PFSK-1 (cell line): ENCODE measurements around the gene PPM1A.

Experiments
- FOXP2 ChIP-seq: optimal IDR thresholded peaks from 2 replicates; pipeline ENCODE3; 2011; ENCODE audit warnings: borderline replicate concordance, control low read depth, inconsistent platforms; ENCODE audit not compliant: insufficient read depth; ENCODE audit errors: extremely low read length, extremely low read depth
- POLR2AphosphoS5 ChIP-seq: IDR thresholded peaks from 2 replicates; pipeline ENCODE4 v1.6.1; 2012; ENCODE audit warnings: low read depth, mild to moderate bottlenecking, control low read depth, low read length, moderate library complexity
- SIN3A ChIP-seq: IDR thresholded peaks from 2 replicates; pipeline ENCODE4 v1.6.1; 2012; ENCODE audit warnings: mild to moderate bottlenecking, low read length, moderate library complexity, borderline replicate concordance; ENCODE audit not compliant: insufficient read depth
- TAF1 ChIP-seq: IDR thresholded peaks from 2 replicates; pipeline ENCODE4 v1.6.1; 2012; ENCODE audit warnings: low read length, control low read depth, borderline replicate concordance; ENCODE audit not compliant: insufficient read depth
- TF ChIP-seq, protein P1 (sequence below), 2 experiments: IDR thresholded peaks; 2 replicates each; pipeline versions ENCODE4 v1.6.1 to v1.8.0; 2011 to 2012; ENCODE audit warnings: low read depth in 2 of 2, low read length in 2 of 2, control low read depth in 1 of 2, inconsistent platforms in 1 of 2, mild to moderate bottlenecking in 1 of 2, moderate library complexity in 1 of 2; ENCODE audit not compliant: insufficient read depth in 1 of 2

The PPM1A gene

DNA sequence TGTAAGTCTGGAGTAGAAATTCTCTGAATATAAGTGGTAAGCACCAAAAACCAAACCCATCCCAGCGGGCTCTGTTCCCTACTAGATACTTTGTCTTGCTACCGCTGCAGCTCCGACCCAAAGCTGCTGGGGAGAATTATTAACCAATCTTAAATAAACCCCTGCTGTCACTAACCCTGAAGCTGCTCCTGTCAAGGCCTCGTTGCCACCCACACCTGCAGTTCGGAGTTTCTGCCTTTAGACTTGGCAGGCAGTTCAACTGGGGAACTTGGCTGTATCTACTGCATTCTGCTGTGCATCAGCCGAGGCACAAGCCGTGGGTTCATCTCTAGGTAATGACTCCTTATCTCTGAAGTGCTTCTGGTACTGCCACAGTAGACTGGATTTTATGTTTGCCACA, 55.5 kb downstream of the PPM1A start:
- TF ChIP-seq FOXP2: no peak
- no peak for TF ChIP-seq TAF1
- TF ChIP-seq POLR2AphosphoS5: no peak
- no peak for TF ChIP-seq SIN3A
- TF ChIP-seq, protein P1, sequence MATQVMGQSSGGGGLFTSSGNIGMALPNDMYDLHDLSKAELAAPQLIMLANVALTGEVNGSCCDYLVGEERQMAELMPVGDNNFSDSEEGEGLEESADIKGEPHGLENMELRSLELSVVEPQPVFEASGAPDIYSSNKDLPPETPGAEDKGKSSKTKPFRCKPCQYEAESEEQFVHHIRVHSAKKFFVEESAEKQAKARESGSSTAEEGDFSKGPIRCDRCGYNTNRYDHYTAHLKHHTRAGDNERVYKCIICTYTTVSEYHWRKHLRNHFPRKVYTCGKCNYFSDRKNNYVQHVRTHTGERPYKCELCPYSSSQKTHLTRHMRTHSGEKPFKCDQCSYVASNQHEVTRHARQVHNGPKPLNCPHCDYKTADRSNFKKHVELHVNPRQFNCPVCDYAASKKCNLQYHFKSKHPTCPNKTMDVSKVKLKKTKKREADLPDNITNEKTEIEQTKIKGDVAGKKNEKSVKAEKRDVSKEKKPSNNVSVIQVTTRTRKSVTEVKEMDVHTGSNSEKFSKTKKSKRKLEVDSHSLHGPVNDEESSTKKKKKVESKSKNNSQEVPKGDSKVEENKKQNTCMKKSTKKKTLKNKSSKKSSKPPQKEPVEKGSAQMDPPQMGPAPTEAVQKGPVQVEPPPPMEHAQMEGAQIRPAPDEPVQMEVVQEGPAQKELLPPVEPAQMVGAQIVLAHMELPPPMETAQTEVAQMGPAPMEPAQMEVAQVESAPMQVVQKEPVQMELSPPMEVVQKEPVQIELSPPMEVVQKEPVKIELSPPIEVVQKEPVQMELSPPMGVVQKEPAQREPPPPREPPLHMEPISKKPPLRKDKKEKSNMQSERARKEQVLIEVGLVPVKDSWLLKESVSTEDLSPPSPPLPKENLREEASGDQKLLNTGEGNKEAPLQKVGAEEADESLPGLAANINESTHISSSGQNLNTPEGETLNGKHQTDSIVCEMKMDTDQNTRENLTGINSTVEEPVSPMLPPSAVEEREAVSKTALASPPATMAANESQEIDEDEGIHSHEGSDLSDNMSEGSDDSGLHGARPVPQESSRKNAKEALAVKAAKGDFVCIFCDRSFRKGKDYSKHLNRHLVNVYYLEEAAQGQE (IDR thresholded peaks at IDR 0.05; ENCODE audit: insufficient read depth in 1 of 2, low read depth in 2 of 2, low read length in 2 of 2): no peak

DNA sequence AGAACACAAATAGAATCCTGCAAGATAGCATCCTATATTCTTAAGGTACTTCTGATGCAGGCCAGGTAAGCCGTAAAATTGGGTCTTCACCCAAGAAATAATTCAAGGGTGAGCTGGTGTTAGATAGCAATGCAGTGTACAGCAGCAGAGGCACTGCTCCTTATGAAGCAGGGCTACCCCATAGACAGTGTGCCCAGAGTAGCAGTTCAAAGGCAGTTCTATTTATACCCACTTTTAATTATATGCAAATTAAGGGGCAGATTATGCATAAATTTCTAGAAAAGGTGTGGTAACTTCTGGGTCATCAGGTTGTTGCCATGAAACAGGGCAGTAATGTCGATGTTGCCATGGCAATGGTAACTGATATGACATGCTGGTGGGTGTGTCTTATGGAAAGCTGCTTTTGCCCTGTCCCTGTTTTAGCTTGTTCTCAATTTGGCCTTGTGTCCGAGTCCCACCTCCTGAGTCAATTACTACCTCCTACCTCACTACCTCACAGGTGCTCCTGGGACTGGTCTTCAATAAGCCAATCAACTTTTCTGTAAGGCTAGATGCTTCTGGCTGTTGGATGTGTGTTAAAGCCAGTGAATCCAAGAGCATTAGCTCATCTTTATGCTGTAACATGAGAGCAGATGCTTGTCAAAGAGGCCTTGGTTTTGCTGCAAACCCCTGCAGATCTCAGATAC, 61.0 kb downstream of the PPM1A start:
- TF ChIP-seq TAF1 (no peak), SIN3A (no peak), FOXP2 (no peak), POLR2AphosphoS5 (no peak)

DNA sequence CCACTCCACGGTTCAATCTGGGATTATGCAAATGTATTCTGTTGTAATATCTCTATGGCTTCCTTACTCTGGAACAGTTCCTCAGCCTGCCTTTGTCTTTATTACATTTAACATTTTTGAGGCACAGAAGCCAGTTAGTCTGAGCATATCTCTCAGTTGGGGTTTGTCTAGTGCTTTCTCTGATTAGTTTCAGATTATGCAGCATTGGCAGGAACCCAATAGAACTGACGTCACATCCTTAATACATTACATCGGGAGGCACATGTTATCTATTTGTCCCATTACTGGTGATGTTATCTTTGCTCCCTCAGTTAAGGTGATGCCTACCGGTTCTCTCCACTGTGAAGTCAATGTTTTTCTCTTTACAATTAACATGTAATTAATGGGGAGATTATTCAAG, 62.4 kb downstream of the PPM1A start:
- TF ChIP-seq FOXP2 (no peak), POLR2AphosphoS5 (no peak), SIN3A (no peak), TAF1 (no peak)
- TF ChIP-seq, protein P1 (IDR thresholded peaks at IDR 0.05; ENCODE audit: insufficient read depth in 1 of 2, low read depth in 2 of 2, low read length in 2 of 2): no peak

DNA sequence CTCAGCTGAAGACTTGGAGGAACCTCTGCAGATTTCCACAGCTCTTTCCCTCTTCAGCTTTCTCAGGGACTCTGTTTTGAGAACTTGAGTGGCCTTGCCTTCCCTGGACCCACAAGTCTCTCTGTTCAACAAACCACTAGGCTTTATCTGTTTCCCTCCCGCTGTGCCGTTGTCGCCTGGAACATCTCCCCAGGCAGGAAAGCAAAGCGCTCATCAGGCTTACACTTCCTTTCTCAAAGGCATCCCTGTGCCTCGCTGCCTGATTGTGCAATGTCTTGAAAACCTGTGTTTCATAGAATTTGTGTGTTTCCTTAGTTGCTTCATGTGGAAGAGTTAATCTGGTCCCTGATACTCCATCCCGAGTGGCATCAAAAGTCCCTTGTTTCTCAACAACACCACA, 64.1 kb downstream of the PPM1A start:
- TF ChIP-seq POLR2AphosphoS5: no peak
- TF ChIP-seq, protein P1 (IDR thresholded peaks at IDR 0.05; ENCODE audit: insufficient read depth in 1 of 2, low read depth in 2 of 2, low read length in 2 of 2): no peak
- TF ChIP-seq FOXP2: no peak
- TF ChIP-seq SIN3A: no peak

DNA sequence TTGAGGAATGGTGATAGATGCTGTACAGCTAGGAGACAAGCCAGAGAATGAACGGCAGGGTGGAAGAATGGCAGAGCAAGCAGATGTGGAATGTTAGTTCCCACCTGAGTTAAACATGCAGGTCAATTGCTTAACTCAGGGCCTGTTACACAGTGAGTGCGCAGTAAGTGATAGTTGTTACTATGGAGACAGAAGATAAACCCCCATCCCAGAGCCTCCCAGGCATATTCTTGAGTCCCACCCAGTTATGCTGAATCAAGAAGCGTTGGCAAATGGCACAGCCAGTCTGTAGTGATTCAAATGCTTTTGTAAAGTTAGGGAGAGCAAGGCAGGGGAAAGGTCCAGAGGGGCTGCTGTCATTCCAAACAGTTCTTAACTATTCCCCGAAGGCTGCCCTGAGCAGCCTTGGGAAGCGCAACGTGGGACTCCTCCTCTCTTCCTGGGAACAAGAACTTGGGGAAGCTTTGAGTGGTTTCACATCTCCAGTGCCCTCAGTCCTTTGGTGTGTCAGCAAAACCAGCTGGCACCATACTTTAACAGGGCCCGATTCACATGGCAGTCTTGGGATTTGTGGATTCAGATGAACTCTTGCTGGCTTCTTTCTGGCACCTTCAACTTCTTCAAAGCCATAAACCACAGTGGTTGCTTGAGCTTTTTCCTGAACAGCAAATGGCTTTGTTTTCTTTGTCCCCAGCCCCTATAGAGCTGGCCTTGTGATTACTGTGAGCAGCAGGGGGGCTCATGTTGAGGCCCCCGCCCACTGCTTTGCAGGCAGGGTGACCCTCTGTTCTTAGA, 66.4 kb downstream of the PPM1A start:
- no peak for TF ChIP-seq TAF1
- TF ChIP-seq, protein P1 (IDR thresholded peaks at IDR 0.05; ENCODE audit: insufficient read depth in 1 of 2, low read depth in 2 of 2, low read length in 2 of 2): no peak
- no peak for TF ChIP-seq FOXP2
- no peak for TF ChIP-seq POLR2AphosphoS5
- no peak for TF ChIP-seq SIN3A
